A549 (cell line): Measurements from ENCODE around the gene HACL1. TPM values are rescaled to one million over a fixed set of nuclear protein-coding genes. Genes with fewer than 3 reads are reported as not detected.

Experiments used
- CBX2 ChIP-seq: fragments of 200-600 bp; sonication (generic); IDR thresholded peaks from 2 replicates; pipeline ENCODE4 v1.6.1; 2016; ENCODE audit warnings: low read depth, mild to moderate bottlenecking, borderline replicate concordance
- CEBPB ChIP-seq, 2 experiments: fragments of >200 bp in 1 of 2; sonication (Bioruptor Twin) in 1 of 2; formaldehyde crosslinking in 1 of 2; IDR thresholded peaks; 2 replicates each; pipeline ENCODE4 v1.6.1; 2012 to 2016
- CHD4 ChIP-seq: fragments of 200-600 bp; sonication (generic); IDR thresholded peaks from 2 replicates; pipeline ENCODE4 v1.6.1; 2016; ENCODE audit warnings: antibody characterized with exemption, mild to moderate bottlenecking, borderline replicate concordance
- EP300 ChIP-seq, 2 experiments: fragments of >200 bp; sonication (Bioruptor Twin); formaldehyde crosslinking; IDR thresholded peaks; 2 replicates in 1 of 2; 3 replicates in 1 of 2; pipeline ENCODE4 v1.6.1; 2016 to 2017
- FOXS1 ChIP-seq: fragments of 250-450 bp; sonication (Bioruptor Pico); IDR thresholded peaks from 2 replicates; pipeline ENCODE4 v1.5.0; 2020; ENCODE audit warnings: mild to moderate bottlenecking, moderate library complexity
- HOXA7 ChIP-seq: fragments of 250-450 bp; sonication (Bioruptor Pico); IDR thresholded peaks from 2 replicates; pipeline ENCODE4 v1.5.0; 2020; ENCODE audit warnings: mild to moderate bottlenecking, moderate library complexity
- JUNB ChIP-seq: fragments of >200 bp; sonication (Bioruptor Twin); formaldehyde crosslinking; IDR thresholded peaks from 2 replicates; pipeline ENCODE4 v1.6.1; 2016
- KDM1A ChIP-seq: fragments of 200-600 bp; sonication (generic); IDR thresholded peaks from 2 replicates; pipeline ENCODE4 v1.6.1; 2016; ENCODE audit warnings: low read depth, mild to moderate bottlenecking
- POLR2A ChIP-seq: IDR thresholded peaks from 2 replicates; pipeline ENCODE4 v1.6.1; 2012; ENCODE audit warnings: mild to moderate bottlenecking, low read length
- RARB ChIP-seq: fragments of 250-450 bp; sonication (Bioruptor Pico); IDR thresholded peaks from 2 replicates; pipeline ENCODE4 v1.8.0; 2021; ENCODE audit warnings: mild to moderate bottlenecking, moderate library complexity
- RCOR1 ChIP-seq: fragments of 150-350 bp; IDR thresholded peaks from 2 replicates; pipeline ENCODE4 v1.6.1; 2014; ENCODE audit warnings: antibody characterized with exemption, low read length, low read depth
- RNF2 ChIP-seq: fragments of 200-600 bp; sonication (generic); IDR thresholded peaks from 2 replicates; pipeline ENCODE4 v1.6.1; 2016; ENCODE audit warnings: low read depth, mild to moderate bottlenecking, antibody characterized with exemption, moderate library complexity, borderline replicate concordance
- TP53 ChIP-seq: fragments of 250-450 bp; sonication (Bioruptor Pico); IDR thresholded peaks from 2 replicates; pipeline ENCODE4 v1.5.0; 2021; ENCODE audit warnings: mild to moderate bottlenecking, moderate library complexity
- polyA plus RNA-seq, 4 experiments: library from polyadenylated mRNA; depleted of rRNA in 3 of 4; stranded (reverse); fragments of >200 nt; fragmentation: RNase III in 1 of 4; extraction: RNeasy Plus Mini Kit Qiagen cat#74134 plus additional on column Dnase treatment in 1 of 4; gene quantifications; 2 replicates in 3 of 4; 3 replicates in 1 of 4; pipeline ENCODE4 v1.2.3, GENCODE V29; 2011 to 2017
- TF ChIP-seq, protein P1 (sequence below): fragments of >200 bp; sonication (Bioruptor Twin); formaldehyde crosslinking; IDR thresholded peaks from 3 replicates; pipeline ENCODE4 v1.6.1; 2016
- TF ChIP-seq, protein P2 (sequence below): IDR thresholded peaks from 2 replicates; pipeline ENCODE4 v1.6.1; 2012
- TF ChIP-seq, protein P3 (sequence below): fragments of 200-600 bp; sonication (generic); IDR thresholded peaks from 2 replicates; pipeline ENCODE4 v1.6.1; 2016; ENCODE audit warnings: antibody characterized with exemption, mild to moderate bottlenecking, moderate library complexity
- TF ChIP-seq, protein P4 (sequence below): fragments of 250-450 bp; sonication (Bioruptor Pico); IDR thresholded peaks from 2 replicates; pipeline ENCODE4 v1.5.0; 2021; ENCODE audit warnings: mild to moderate bottlenecking, moderate library complexity, borderline replicate concordance
- TF ChIP-seq, protein P5 (sequence below): IDR thresholded peaks from 2 replicates; pipeline ENCODE4 v1.6.1; 2012
- TF ChIP-seq, protein P6 (sequence below): fragments of 250-450 bp; sonication (Bioruptor Pico); IDR thresholded peaks from 2 replicates; pipeline ENCODE4 v1.5.0; 2020; ENCODE audit warnings: low read depth, mild to moderate bottlenecking, moderate library complexity

HACL1 gene
- polyA plus RNA-seq, 2 of the 4 experiments (the other 2 are of a cell fraction): 26.3 to 51.0 TPM

DNA sequence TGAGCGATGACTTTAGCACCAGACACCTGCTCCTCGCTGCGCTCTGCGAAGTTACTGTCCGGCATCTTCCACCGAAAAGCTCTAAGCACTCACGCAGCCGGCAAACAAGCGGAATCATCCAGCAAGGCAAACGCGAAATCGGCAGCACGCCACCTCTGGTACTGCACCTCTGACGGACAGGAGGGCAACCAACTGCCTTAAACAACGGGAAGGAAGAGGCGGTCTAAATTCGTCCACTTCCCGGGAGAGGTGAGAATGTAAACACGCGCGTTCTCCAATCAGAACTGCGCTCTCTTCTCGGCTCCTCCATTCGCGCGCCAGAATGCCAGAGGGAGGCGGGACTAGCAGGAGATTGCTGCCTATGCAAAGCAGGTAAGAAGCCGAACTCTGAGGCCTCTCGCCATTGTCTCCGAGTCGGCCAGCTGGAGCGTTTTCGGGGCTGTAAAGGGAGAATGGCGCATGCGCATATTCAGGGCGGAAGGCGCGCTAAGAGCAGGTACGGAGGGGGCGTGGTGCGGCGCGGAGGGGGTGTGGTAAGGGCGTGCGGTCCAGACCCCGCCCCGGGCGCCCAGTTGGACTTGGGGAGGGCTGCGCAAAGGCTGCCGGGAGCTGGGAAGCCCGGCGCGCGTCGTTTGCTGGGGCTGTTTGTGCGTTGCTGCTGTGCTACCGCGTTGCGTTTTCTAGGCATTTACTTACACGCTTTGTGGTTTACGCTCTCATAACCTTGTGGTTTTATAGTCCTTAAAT lies at the start of gene HACL1, which contains the start of gene BTD (continued):
- TF ChIP-seq RCOR1 (no peak), TP53 (no peak), CEBPB (IDR thresholded peaks at IDR 0.05) (no peak; a peak in 1 of 4 replicates), CHD4 (no peak), CBX2 (no peak), KDM1A (no peak), POLR2A (peak; percentile 97), HOXA7 (no peak), EP300 (IDR thresholded peaks at IDR 0.05) (no peak), RARB (CRISPR knock-in tag) (no peak), FOXS1 (no peak), RNF2 (no peak), JUNB (no peak)
- TF ChIP-seq, protein P1, sequence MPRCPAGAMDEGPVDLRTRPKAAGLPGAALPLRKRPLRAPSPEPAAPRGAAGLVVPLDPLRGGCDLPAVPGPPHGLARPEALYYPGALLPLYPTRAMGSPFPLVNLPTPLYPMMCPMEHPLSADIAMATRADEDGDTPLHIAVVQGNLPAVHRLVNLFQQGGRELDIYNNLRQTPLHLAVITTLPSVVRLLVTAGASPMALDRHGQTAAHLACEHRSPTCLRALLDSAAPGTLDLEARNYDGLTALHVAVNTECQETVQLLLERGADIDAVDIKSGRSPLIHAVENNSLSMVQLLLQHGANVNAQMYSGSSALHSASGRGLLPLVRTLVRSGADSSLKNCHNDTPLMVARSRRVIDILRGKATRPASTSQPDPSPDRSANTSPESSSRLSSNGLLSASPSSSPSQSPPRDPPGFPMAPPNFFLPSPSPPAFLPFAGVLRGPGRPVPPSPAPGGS: peak; percentile 78; the same call in 1 of the 3 replicates
- TF ChIP-seq, protein P2, sequence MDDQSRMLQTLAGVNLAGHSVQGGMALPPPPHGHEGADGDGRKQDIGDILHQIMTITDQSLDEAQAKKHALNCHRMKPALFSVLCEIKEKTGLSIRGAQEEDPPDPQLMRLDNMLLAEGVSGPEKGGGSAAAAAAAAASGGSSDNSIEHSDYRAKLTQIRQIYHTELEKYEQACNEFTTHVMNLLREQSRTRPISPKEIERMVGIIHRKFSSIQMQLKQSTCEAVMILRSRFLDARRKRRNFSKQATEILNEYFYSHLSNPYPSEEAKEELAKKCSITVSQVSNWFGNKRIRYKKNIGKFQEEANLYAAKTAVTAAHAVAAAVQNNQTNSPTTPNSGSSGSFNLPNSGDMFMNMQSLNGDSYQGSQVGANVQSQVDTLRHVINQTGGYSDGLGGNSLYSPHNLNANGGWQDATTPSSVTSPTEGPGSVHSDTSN: peak; percentile 96
- TF ChIP-seq, protein P3, sequence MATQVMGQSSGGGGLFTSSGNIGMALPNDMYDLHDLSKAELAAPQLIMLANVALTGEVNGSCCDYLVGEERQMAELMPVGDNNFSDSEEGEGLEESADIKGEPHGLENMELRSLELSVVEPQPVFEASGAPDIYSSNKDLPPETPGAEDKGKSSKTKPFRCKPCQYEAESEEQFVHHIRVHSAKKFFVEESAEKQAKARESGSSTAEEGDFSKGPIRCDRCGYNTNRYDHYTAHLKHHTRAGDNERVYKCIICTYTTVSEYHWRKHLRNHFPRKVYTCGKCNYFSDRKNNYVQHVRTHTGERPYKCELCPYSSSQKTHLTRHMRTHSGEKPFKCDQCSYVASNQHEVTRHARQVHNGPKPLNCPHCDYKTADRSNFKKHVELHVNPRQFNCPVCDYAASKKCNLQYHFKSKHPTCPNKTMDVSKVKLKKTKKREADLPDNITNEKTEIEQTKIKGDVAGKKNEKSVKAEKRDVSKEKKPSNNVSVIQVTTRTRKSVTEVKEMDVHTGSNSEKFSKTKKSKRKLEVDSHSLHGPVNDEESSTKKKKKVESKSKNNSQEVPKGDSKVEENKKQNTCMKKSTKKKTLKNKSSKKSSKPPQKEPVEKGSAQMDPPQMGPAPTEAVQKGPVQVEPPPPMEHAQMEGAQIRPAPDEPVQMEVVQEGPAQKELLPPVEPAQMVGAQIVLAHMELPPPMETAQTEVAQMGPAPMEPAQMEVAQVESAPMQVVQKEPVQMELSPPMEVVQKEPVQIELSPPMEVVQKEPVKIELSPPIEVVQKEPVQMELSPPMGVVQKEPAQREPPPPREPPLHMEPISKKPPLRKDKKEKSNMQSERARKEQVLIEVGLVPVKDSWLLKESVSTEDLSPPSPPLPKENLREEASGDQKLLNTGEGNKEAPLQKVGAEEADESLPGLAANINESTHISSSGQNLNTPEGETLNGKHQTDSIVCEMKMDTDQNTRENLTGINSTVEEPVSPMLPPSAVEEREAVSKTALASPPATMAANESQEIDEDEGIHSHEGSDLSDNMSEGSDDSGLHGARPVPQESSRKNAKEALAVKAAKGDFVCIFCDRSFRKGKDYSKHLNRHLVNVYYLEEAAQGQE: peak; percentile 51; the same call in 1 of the 2 replicates
- TF ChIP-seq, protein P4, sequence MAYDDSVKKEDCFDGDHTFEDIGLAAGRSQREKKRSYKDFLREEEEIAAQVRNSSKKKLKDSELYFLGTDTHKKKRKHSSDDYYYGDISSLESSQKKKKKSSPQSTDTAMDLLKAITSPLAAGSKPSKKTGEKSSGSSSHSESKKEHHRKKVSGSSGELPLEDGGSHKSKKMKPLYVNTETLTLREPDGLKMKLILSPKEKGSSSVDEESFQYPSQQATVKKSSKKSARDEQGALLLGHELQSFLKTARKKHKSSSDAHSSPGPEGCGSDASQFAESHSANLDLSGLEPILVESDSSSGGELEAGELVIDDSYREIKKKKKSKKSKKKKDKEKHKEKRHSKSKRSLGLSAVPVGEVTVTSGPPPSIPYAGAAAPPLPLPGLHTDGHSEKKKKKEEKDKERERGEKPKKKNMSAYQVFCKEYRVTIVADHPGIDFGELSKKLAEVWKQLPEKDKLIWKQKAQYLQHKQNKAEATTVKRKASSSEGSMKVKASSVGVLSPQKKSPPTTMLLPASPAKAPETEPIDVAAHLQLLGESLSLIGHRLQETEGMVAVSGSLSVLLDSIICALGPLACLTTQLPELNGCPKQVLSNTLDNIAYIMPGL (CRISPR knock-in tag): no peak
- TF ChIP-seq, protein P5, sequence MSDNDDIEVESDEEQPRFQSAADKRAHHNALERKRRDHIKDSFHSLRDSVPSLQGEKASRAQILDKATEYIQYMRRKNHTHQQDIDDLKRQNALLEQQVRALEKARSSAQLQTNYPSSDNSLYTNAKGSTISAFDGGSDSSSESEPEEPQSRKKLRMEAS: peak; percentile 85
- TF ChIP-seq, protein P6, sequence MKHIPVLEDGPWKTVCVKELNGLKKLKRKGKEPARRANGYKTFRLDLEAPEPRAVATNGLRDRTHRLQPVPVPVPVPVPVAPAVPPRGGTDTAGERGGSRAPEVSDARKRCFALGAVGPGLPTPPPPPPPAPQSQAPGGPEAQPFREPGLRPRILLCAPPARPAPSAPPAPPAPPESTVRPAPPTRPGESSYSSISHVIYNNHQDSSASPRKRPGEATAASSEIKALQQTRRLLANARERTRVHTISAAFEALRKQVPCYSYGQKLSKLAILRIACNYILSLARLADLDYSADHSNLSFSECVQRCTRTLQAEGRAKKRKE (CRISPR knock-in tag): no peak
- TF ChIP-seq, all 56 proteins: peak for 13
